Smooth muscle cell (in vitro differentiated cells): Measurements from ENCODE around the gene ADAM15. TPM values are rescaled to one million over a fixed set of nuclear protein-coding genes. Genes with fewer than 3 reads are reported as not detected.

ENCODE experiments used
- DNase-seq: peaks from one replicate; lab custom pipeline; 2025; ENCODE audit not compliant: unreplicated experiment; lab: John Stamatoyannopoulos, UW
- H2AFZ ChIP-seq: fragments of 200-600 bp; sonication (generic); 2 replicates; pipeline ENCODE4 v1.6.0; 2016; ENCODE audit warnings: antibody characterized with exemption, low read depth, mild to moderate bottlenecking
- H3F3A ChIP-seq: fragments of 200-600 bp; sonication (generic); 2 replicates; pipeline ENCODE4 v1.6.0; 2017; ENCODE audit warnings: antibody characterized with exemption, low read depth
- H3K27ac ChIP-seq: fragments of 200-600 bp; sonication (generic); 2 replicates; pipeline ENCODE4 v1.5.1; 2016; ENCODE audit warnings: low read depth, mild to moderate bottlenecking
- H3K27me3 ChIP-seq: fragments of 200-600 bp; sonication (generic); 2 replicates; pipeline ENCODE4 v1.6.1; 2016; ENCODE audit warnings: low read depth, mild to moderate bottlenecking
- H3K36me3 ChIP-seq: fragments of 200-600 bp; sonication (generic); 2 replicates; pipeline ENCODE4 v1.5.1; 2016; ENCODE audit warnings: low read depth
- H3K4me1 ChIP-seq: fragments of 200-600 bp; sonication (generic); 2 replicates; pipeline ENCODE4 v1.5.1; 2016; ENCODE audit warnings: low read depth
- H3K4me2 ChIP-seq: fragments of 200-600 bp; sonication (generic); 2 replicates; pipeline ENCODE4 v1.6.0; 2016; ENCODE audit warnings: mild to moderate bottlenecking
- H3K4me3 ChIP-seq: fragments of 200-600 bp; sonication (generic); 2 replicates; pipeline ENCODE4 v1.5.1; 2016; ENCODE audit warnings: mild to moderate bottlenecking
- H3K79me2 ChIP-seq: fragments of 200-600 bp; sonication (generic); 2 replicates; pipeline ENCODE4 v1.6.0; 2016; ENCODE audit warnings: low read depth, mild to moderate bottlenecking
- H3K9ac ChIP-seq: fragments of 200-600 bp; sonication (generic); 2 replicates; pipeline ENCODE4 v1.6.0; 2016; ENCODE audit warnings: low read depth
- H3K9me3 ChIP-seq: fragments of 200-600 bp; sonication (generic); replicated peaks from 2 replicates; pipeline ENCODE4 v1.5.1; 2016; ENCODE audit warnings: low read depth
- H4K20me1 ChIP-seq: fragments of 200-600 bp; sonication (generic); 2 replicates; pipeline ENCODE4 v1.6.0; 2016; ENCODE audit warnings: low read depth
- WGBS: methylation state at CpG from one replicate; pipeline ENCODE4 v1.1.7; 2016; ENCODE audit warnings: low lambda C conversion rate; 5-methylcytosine and 5-hydroxymethylcytosine counted together
- polyA plus RNA-seq: library from polyadenylated mRNA; unstranded; fragments of >200 nt; fragmentation: Nextera tagmentation; extraction: Ambion mirVana; gene quantifications from 2 replicates; pipeline ENCODE4 v1.2.1, GENCODE V29; 2016
- total RNA-seq: library from RNA; depleted of rRNA; stranded (reverse); fragments of >200 nt; gene quantifications from 2 replicates; pipeline ENCODE4 v1.2.3, GENCODE V29; 2014
- TF ChIP-seq, protein P1 (sequence below): fragments of 200-600 bp; sonication (generic); IDR thresholded peaks from 2 replicates; pipeline ENCODE4 v1.5.1; 2017; ENCODE audit warnings: borderline replicate concordance, mild to moderate bottlenecking, antibody characterized with exemption; ENCODE audit not compliant: insufficient read depth, poor library complexity, severe bottlenecking

The ADAM15 gene
- total and polyA plus RNA-seq, 2 experiments from 2014 or later: 41.2 to 45.4 TPM

- H3K4me1 ChIP-seq: peaks cover 21% of the 10 kb centered on the region
- TF ChIP-seq, protein P1, sequence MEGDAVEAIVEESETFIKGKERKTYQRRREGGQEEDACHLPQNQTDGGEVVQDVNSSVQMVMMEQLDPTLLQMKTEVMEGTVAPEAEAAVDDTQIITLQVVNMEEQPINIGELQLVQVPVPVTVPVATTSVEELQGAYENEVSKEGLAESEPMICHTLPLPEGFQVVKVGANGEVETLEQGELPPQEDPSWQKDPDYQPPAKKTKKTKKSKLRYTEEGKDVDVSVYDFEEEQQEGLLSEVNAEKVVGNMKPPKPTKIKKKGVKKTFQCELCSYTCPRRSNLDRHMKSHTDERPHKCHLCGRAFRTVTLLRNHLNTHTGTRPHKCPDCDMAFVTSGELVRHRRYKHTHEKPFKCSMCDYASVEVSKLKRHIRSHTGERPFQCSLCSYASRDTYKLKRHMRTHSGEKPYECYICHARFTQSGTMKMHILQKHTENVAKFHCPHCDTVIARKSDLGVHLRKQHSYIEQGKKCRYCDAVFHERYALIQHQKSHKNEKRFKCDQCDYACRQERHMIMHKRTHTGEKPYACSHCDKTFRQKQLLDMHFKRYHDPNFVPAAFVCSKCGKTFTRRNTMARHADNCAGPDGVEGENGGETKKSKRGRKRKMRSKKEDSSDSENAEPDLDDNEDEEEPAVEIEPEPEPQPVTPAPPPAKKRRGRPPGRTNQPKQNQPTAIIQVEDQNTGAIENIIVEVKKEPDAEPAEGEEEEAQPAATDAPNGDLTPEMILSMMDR: peak; percentile 93
- peaks cover 21% of the 10 kb centered on the region for H4K20me1 ChIP-seq
- 32% methylated on average over 21 of the region's 21 CpGs for WGBS
- H3K36me3 ChIP-seq: no peaks in the 10 kb centered on the region
- H3K4me3 ChIP-seq: no peak overlapping the region
- H3K4me2 ChIP-seq: peak overlapping the region; percentile 99
- H3K27me3 ChIP-seq: no peaks in the 10 kb centered on the region
- DNase-seq: peak; percentile 77
- H3K27ac ChIP-seq: no peak overlapping the region
- H3K9me3 ChIP-seq: no peaks in the 10 kb centered on the region
- H3K9ac ChIP-seq: no peak overlapping the region
- no peaks in the 10 kb centered on the region for H3F3A ChIP-seq
- no peak overlapping the region for H2AFZ ChIP-seq
- peaks cover 12% of the 10 kb centered on the region for H3K79me2 ChIP-seq
These were observed 10.4 kb downstream of the ADAM15 start for GRCh38 chr1:155061381-155062150.

- TF ChIP-seq, protein P1: peak; percentile 10
- Histone ChIP-seq H3K36me3 (no peaks in the 10 kb centered on the region), H3K27me3 (no peaks in the 10 kb centered on the region), H3K9me3 (no peaks in the 10 kb centered on the region), H3K4me2 (peak overlapping the region; percentile 99), H3K27ac (no peak overlapping the region), H3K9ac (no peak overlapping the region), H3K4me1 (peaks cover 21% of the 10 kb centered on the region), H3K79me2 (peaks cover 12% of the 10 kb centered on the region), H3K4me3 (peak overlapping the region; percentile 99), H2AFZ (peak overlapping the region; percentile 86), H3F3A (no peaks in the 10 kb centered on the region), H4K20me1 (peaks cover 28% of the 10 kb centered on the region)
- DNase-seq: no peak
- WGBS: 2% methylated on average over 22 of the region's 29 CpGs
These were observed 11.1 kb downstream of the ADAM15 start for GRCh38 chr1:155062151-155062686.

DNA sequence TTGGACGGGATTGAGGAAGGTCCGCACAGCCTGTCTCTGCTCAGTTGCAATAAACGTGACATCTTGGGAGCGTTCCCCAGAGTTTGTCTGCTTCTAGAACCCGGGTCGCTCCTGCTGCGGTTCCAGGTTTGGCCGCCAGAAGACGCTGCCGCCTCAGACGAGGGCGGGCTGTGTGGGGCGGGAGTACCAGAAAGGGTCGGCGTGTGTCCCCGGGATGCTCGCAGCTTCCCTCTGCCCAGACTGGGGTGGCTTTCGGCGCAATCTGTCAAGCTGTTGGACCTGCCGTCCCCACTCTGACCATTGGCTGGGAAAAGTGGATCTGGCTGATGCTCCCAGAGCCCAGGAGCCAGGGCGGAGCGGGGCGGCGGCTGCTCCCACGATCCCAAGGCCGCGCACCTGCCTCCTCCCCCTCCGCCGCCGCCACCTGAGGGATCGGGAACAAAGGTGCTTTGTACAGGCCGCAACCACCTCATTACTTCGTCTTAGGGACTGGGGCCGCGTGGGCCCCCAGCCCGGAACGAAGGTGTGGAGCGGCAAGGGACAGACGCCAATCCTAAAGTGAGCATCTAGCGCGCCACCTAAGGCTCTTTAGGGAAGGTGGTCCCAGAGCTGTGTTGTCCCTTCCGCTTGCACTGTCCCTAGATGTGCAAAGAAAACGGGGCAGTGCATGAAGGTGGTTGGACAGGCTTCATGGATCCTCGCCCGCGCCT, 11.7 kb downstream of the ADAM15 start:
- H3K9ac ChIP-seq: no peak overlapping the region
- peak overlapping the region; percentile 99 for H3K4me2 ChIP-seq
- no peaks in the 10 kb centered on the region for H3K9me3 ChIP-seq
- no peaks in the 10 kb centered on the region for H3F3A ChIP-seq
- peak overlapping the region; percentile 86 for H2AFZ ChIP-seq
- WGBS: 3% methylated on average over 43 of the region's 46 CpGs
- H3K27me3 ChIP-seq: no peaks in the 10 kb centered on the region
- no peaks in the 10 kb centered on the region for H3K36me3 ChIP-seq
- peaks cover 28% of the 10 kb centered on the region for H4K20me1 ChIP-seq
- H3K4me1 ChIP-seq: peaks cover 21% of the 10 kb centered on the region
- no peak overlapping the region for H3K27ac ChIP-seq
- DNase-seq: peak; percentile 47
- H3K79me2 ChIP-seq: peaks cover 12% of the 10 kb centered on the region
- peak overlapping the region; percentile 99 for H3K4me3 ChIP-seq
- TF ChIP-seq, protein P1: peak; percentile 69
